ENCODE measurements around the gene UCK1.
"Not testable (repeated sequence)": the region's sequence is repeated elsewhere in the genome, so short reads cannot be mapped to it uniquely, and the experiment has no call there.

Gene UCK1

GRCh38 chr9:131554087-131554842, 23.2 kb upstream of the UCK1 start:
- DNase-seq (ENCODE audit: low read depth in 2 of 2) = no peak

GRCh38 chr9:131552030-131552429, 21.0 kb upstream of the UCK1 start:
- DNase-seq (ENCODE audit: low read depth in 2 of 2) = no peak

- DNase-seq (ENCODE audit: low read depth in 2 of 2) = not testable (repeated sequence)
Measured at GRCh38 chr9:131550465-131550864, 19.4 kb upstream of the UCK1 start.

- not testable (repeated sequence) for DNase-seq (ENCODE audit: low read depth in 2 of 2)
Measured at GRCh38 chr9:131549186-131549585, 18.1 kb upstream of the UCK1 start.

GRCh38 chr9:131546336-131547084, 15.4 kb upstream of the UCK1 start:
- DNase-seq (ENCODE audit: low read depth in 2 of 2) = no peak

- DNase-seq (ENCODE audit: low read depth in 2 of 2) = no peak
Measured at GRCh38 chr9:131545786-131546335, 14.8 kb upstream of the UCK1 start.

GRCh38 chr9:131545003-131545785, 14.1 kb upstream of the UCK1 start, which contains the start of gene PRRT1B:
PRRT1B (plus strand) TSS chr9:131545523; CDS start chr9:131545616, 93 bp downstream.
- no peak for DNase-seq (ENCODE audit: low read depth in 2 of 2)

- DNase-seq (ENCODE audit: low read depth in 2 of 2) = no peak
Measured at GRCh38 chr9:131543141-131543540, 12.1 kb upstream of the UCK1 start.

GRCh38 chr9:131539223-131539923, 8.3 kb upstream of the UCK1 start:
- no peak for DNase-seq (ENCODE audit: low read depth in 2 of 2)

GRCh38 chr9:131537946-131538345, 6.9 kb upstream of the UCK1 start:
- DNase-seq (ENCODE audit: low read depth in 2 of 2) = no peak

GRCh38 chr9:131534721-131535237, 3.7 kb upstream of the UCK1 start:
- no peak for DNase-seq (ENCODE audit: low read depth in 2 of 2)

GRCh38 chr9:131530546-131530919, 530 bp downstream of the UCK1 start:
- DNase-seq (ENCODE audit: low read depth in 2 of 2) = no peak

- DNase-seq (ENCODE audit: low read depth in 2 of 2) = no peak
Measured at GRCh38 chr9:131529597-131530545, 1.2 kb downstream of the UCK1 start.

- no peak for DNase-seq (ENCODE audit: low read depth in 2 of 2)
Measured at GRCh38 chr9:131528886-131529505, 2.1 kb downstream of the UCK1 start.

GRCh38 chr9:131528186-131528585, 2.9 kb downstream of the UCK1 start:
- DNase-seq (ENCODE audit: low read depth in 2 of 2) = no peak

- no peak for DNase-seq (ENCODE audit: low read depth in 2 of 2)
Measured at GRCh38 chr9:131525643-131526565, 5.2 kb downstream of the UCK1 start.

GRCh38 chr9:131524665-131525315, 6.3 kb downstream of the UCK1 start:
- DNase-seq (ENCODE audit: low read depth in 2 of 2) = no peak

Data from activated CD8-positive, alpha-beta memory T cell treated with anti-CD3 and anti-CD28 coated beads for 4 hours (primary cell).